CMK (cell line): ENCODE data around the gene NT5DC1.

Experiments
- DNase-seq: peaks from one replicate; pipeline ENCODE4 v3.0.0-alpha.2; 2010; ENCODE audit warnings: low read depth

Gene NT5DC1

DNA sequence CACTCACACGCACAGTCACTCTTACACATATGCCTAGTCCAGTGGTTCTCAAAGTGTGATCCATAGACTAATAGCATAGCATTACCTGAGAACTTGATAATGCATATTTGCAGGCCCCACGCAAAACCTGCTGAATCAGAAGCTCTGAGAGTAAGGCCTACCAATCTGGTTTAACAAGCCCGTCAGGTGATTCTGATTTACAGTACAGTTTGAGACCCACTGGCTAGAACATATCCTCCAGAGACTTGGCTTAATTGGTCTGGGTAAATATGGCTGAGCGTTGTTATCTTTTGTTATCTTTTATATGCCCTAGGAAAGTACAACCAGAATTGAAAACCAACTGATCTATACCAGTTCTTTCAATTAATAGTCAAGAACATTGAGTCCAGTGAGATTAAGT lies 143.6 kb downstream of the NT5DC1 start:
- DNase-seq: no peak

GRCh38 chr6:116246089-116246488 lies 145.4 kb downstream of the NT5DC1 start:
- DNase-seq: no peak

DNA sequence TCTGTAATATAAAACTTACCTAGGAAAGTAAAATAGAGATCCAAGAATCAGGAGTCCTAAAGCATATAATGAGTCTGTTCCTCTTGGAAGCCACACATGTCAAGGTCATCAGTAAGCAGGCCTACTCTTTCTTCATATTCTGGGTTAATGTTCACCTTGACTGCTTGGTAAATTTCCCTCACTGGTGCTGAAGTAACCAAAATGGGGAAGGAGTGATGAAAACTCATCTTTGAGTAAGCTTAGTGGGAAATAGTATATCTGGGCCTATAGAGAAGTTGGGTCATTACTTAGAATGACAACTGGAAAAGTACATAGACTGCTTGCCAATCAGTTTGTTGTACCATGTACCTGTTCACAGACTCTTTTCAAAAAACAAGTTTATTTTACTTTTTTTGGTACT lies 146.6 kb downstream of the NT5DC1 start:
- no peak for DNase-seq

DNA sequence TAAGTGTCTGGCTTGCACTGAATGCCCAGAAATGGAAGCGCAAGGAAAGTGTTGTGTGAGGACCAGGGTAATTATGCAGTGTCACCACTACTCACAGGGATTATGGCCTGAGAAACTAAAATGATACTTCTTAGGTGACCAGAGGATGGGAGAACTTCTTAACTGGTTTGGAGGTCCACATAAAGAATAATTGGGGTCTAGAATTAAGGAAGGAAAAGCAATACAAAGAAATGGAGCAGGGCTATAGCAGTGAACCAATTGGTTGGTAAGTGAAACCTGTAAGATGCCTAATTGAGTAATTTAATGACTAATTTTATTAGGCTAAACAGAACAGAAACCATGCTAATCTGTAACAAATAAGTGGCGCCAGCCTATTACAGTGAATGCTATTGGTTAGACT lies 147.9 kb downstream of the NT5DC1 start:
- DNase-seq: no peak

DNA sequence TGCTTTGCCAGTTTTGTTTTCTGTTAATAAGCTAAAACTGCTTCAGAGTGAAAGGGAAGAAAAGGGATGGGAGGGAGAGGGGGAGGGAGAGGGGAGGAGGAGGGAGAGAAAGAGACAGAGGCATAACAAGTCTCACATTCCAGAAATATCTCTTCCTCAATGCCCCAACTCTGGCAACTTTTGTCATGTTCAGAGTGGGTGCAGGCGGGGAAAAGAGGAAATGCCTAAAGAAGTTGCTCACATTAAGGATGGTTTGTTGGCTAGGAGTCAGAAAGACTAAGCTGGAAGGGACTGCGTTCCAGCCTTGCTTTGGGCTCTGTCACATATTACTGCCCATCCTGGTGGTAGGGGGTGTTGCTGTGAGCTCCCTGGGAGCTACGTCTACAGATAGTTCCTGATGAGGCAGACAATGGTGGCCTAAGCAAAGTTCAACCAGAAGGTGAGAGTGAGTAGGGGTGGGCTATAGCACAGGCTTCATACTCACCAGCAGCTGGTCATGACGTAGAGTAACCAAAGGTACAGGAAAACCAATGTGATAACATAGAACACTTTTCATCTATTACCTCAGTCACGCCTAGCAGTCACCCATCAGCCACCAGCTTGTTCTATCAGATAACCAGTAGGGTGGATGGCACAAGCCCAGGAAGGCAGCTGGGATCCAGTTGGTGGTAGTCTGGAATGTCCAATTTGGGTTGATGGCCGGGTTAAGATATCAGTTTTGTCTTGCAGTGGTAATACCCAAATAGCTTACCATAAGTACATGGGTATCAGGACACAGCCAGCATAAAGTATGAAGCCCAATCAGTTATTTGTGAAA lies 151.1 kb downstream of the NT5DC1 start:
- no peak for DNase-seq

DNA sequence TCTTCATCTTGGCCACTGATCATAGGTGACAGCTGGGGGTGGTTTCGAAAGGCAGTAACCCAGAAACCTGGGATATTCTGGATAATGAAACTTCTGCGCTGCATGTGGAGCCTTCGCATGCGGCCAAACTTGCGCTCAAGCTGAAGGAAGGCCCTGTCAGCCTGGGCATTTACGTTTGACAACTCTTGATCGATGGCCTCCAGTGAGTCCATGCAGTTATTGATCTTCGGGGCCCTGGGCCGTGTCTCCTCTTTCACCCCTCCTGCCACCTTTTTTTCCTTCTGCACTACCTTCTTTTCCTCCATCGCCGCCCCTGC lies 152.5 kb downstream of the NT5DC1 start:
- DNase-seq: no peak

DNA sequence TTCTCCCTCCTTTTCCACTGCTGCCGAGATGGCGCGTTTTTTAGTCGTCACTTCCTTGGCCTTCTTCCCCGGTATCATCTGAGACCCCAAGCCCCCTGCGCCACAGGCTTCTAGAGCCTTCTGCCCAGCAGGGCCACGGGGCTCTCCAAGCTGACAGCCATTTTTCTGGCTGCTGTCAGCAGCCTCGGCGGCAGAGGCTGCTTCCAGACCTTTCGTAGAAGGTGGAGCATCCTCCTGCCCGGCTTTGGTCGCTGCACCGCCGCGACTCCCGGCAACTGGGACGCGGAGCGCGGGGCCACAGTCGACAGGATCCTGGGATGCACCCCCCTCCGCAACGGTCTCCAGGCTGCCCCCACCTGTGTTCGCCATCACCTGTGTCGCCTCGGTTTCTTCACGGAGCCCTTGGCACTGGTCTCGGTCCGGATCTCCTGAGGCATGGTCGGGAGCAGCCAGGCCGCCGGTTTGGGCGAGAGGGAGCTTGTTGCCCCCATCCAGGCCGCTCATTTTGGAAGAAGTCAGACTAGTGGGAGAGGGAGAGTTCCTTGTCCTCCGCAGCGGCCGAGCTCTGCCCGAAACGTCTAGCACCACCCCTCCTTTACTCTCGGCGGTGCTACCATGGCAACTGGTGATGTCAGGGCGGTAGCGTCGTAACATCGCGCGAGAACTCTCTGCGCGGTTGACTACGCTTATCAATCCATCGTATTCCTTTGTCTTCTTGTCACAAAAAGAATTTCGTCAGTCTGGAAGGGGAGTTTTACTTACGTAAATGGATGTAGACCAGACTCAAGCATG lies 153.0 kb downstream of the NT5DC1 start, which contains the start of gene TSPYL4:
Gene TSPYL4, minus strand, starts transcription at position 571 of the 792 bp plus-strand sequence. Its CDS starts 67 bp downstream, at position 504.
- peak; percentile 94 for DNase-seq

DNA sequence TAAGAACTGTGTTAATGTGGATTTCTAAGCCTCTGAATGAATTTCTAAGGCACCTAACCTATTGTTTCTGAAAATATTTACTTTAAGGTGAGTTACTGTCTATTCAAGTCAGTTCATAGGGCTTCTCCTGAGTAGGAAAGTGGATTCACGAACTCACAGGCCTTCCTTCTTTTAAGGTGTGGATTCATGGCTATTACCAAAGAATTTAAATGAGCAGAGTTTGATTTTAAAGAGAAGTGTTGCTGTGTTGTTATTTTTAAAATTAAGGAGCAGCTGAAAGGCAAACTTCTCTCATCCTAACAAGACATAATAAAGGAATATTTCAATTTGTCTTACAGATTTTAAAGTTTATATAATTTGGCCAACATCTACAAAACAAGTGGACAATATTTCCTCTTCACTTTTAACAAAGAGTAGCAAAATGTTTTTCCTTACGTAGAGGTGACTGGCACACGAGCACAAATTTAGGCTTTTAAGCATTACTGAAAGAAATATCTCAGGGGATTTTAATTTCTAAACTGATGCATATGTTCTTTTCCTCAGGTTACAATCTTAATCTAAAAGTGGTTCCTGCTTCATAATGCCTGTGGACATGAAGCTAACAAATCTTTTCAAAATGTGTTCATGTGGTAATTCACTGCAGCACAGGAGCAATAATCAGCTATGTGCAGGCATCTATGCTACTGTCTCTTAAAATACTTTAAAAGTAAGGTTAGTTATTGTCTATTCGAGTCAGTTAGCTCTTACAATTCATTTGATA lies 153.8 kb downstream of the NT5DC1 start:
- no peak for DNase-seq

DNA sequence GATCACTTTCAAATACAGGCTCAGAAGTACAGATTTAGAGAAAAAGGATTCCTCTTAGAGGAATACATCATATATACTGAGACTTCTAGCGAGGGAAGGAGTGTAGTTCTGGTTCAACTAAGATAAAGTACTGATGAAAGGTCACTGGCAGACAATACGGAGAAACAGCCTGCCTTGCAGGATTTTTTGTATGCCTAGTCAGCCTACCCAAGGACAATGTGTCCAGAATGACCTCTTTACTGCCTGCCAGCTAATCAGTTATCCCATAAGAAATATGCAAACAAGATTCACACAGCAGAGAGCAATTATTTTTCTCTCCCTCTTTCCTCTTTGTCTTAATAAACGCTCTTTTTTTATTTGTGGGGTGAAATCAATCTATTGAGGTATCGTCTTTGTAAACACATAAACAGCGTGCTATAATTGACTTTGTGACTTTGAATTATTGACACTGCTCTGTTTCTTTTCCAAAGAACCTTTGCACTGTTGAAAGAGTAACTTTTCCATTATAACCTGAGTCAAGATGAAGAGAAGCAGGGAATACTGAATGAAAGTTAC lies 154.7 kb downstream of the NT5DC1 start:
- no peak for DNase-seq

- DNase-seq: no peak
Observed at GRCh38 chr6:116256694-116257093, 156.0 kb downstream of the NT5DC1 start.

GRCh38 chr6:116258520-116258919 lies 157.9 kb downstream of the NT5DC1 start:
- no peak for DNase-seq

GRCh38 chr6:116263353-116263752 lies 162.7 kb downstream of the NT5DC1 start:
- no peak for DNase-seq

- no peak for DNase-seq
Observed at GRCh38 chr6:116265041-116265829, 164.6 kb downstream of the NT5DC1 start.

- no peak for DNase-seq
Observed at GRCh38 chr6:116266803-116267202, 166.2 kb downstream of the NT5DC1 start.

DNA sequence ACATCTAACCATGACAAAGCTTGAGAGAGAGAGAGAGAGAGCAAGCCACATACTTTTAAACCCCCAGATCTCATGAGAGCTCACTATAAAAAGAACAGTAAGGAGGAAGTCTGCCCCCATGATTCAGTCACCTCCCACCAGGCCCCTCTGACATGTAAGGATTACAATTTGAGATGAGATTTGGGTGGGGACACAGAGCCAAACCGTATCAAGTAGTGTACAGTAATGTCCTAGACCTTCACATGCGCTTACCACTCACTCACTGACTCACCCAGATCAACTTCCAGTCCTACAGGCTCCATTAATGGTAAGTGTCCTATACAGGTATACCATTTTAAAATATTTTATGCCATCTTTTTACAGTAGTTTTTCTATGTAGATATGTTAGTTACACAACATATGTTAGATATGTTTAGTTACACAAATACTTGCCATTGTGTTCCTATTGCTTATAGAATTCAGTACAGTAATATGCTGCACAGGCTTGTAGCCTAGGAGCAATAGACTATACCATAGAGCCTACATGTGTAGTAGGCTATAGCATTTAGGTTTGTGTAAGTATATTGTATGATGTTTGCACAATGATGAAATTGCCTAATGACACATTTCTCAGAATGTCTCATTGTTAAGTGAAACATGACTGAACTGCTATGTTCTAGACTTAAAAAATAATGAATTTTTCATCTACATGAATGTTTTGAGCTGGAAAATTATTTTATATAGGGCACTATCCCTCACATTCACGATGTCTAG lies 167.4 kb downstream of the NT5DC1 start:
- no peak for DNase-seq

GRCh38 chr6:116268589-116269293 lies 168.1 kb downstream of the NT5DC1 start:
- peak; percentile 49 for DNase-seq

DNA sequence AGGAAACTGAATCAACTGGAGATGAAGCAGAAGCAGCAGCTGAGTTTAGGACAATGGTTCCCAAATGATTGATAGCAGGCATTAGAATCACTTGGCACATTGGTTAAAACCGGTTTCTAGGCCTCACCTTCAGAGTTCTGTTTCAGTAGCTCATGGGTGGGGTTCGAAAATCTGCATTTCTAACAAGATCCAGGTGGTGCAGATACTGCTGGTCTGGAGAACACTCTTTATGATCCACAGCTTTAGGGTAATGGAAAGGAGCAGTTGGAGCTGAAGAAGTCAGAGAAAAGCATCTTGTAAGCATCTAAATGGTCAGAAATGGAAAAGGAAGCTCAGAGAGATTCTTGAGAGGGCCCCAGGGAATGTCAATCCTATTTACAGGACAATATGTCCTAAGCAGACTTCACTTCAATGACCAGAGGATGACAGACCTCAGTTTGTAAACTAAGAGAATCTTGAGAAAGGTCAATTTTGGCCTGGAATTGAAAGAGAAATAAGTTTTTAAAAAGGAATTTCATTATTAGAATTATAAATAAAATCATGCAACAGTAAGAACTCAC lies 170.6 kb downstream of the NT5DC1 start:
- no peak for DNase-seq

DNA sequence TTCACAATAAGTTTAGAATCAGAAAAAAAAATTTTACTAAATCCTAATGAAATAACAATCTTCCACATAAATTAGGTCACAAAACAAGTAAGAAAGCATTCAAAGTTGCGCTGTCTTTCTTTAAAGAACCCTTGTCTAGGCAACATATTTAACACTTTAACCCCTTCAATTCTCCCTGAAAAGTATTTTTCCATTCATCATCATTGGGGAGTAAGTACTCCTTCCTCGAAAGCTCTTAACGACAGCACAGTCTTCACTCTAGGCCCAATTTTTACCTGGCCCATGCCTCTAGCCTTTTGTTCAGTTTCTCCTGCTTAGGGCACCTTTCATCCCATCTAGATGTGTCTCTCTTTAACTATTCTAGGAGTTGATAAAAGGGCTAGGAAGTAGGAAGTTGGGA lies 176.5 kb downstream of the NT5DC1 start:
- no peak for DNase-seq

GRCh38 chr6:116278481-116278829 lies 177.8 kb downstream of the NT5DC1 start:
- no peak for DNase-seq

DNA sequence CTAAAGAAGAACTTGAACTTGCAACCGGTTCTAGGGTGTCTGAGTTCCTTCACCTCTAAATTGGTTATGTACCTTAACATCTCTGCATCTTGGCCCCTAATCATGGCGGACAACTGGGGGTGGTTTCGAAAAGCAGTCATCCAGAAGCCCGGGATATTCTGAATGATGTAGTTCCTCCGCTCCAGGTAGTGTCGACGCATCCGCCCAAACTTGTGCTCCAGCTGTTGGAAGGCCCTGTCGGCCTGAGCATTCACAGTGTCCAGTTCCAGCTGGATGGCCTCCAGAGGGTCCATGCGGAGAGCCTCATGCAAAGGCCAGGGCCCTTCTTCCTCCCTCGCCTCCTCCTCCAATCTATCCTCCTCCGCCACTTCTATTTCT lies 178.2 kb downstream of the NT5DC1 start:
- no peak for DNase-seq
